ENCODE measurements around the gene AMMECR1L. TPM values are rescaled to one million over a fixed set of nuclear protein-coding genes. Genes with fewer than 3 reads are reported as not detected.

The AMMECR1L gene
- total and polyA plus RNA-seq, 2 of the 4 experiments (the other 2 are of a cell fraction), result 13.4 to 14.0 TPM

DNA sequence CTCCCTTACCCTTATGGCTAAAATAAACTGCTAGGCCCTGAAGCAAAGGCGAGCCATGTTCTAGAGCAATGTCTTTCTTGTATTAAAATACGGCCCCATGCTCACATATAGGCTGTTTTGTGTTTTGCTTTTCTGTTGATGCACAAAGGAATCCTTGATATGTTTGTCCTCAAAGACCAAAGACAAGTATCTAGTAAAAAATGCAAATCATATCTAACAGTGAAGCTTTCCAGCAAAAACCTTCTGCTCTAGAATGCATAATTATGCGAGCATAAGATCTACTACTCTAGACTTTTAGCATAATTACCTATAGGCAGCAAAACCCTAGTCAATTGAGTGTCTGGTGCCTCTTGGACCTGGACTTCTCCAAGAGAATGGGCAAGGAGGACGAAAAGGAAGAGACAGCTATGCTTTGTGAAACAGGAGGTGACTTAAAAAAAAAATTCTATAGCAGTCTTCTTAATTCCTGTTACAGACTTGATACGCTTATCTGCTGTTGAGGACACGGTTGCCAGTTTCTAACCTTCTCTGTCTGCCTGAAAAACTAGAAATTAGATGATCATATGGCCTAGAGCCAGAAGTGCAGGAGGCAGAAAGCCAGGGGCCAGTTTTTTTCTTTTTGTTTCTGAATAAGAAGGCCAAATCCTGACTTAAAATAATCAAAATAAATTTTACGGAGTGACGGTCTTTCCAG is 1.5 kb upstream of the AMMECR1L start:
- H4K91ac ChIP-seq (ENCODE audit: insufficient read depth, low read depth, low read length), result no peak overlapping the region
- H3K36me3 ChIP-seq (ENCODE audit: control insufficient read depth, insufficient read depth, low read length), result peaks cover 3% of the 10 kb centered on the region
- no peaks in the 10 kb centered on the region for H3K9me3 ChIP-seq (ENCODE audit: control insufficient read depth, insufficient read depth, low read length)
- intact Hi-C loops (cut with micrococcal nuclease), result no loop called here
- no peak overlapping the region for H2AK5ac ChIP-seq (ENCODE audit: low read depth, low read length)
- H3K4me1 ChIP-seq (ENCODE audit: control insufficient read depth, insufficient read depth, low read length), result peaks cover 8% of the 10 kb centered on the region
- ChIA-PET CTCF (no interaction called here), POLR2A (ENCODE audit: unreplicated experiment) (interaction anchor here (1.5 kb wide), 1 partner anchor 14 kb away, joined by 4 read pairs; no protein-coding TSS in a partner anchor)
- no peak overlapping the region for H2BK120ac ChIP-seq (ENCODE audit: low read depth, low read length)
- H2BK20ac ChIP-seq (ENCODE audit: low read depth, low read length), result no peak overlapping the region
- H3K14ac ChIP-seq (replicated peaks; ENCODE audit: low read depth, low read length), result 0 out of 2 replicates have a peak overlapping the region, but pooled peaks have one; percentile 16
- H3K56ac ChIP-seq (ENCODE audit: extremely low read depth, insufficient read depth, low read length), result peak overlapping the region; percentile 45; the same call in 1 of the 2 replicates
- H2AFZ ChIP-seq (replicated peaks; ENCODE audit: low read length, poor library complexity), result no peak overlapping the region
- in situ Hi-C loops (cut with MboI; ENCODE audit: low sequenced_read_pairs), result loop anchor here (25.0 kb wide), 1 partner anchor 425 kb away; the partner anchor contains the start of gene HS6ST1
- H2BK5ac ChIP-seq (ENCODE audit: low read depth, low read length, poor library complexity, severe bottlenecking), result peak overlapping the region; percentile 32
- BruUV-seq (replicated peaks), result TSS peak; percentile 49
- dilution Hi-C loops (cut with HindIII; ENCODE audit: low sequenced_read_pairs, unreplicated experiment), result no loop called here
- H3K4ac ChIP-seq (ENCODE audit: low read depth, low read length), result no peak overlapping the region
- no peaks in the 10 kb centered on the region for H3K27me3 ChIP-seq (ENCODE audit: control insufficient read depth, insufficient read depth, low read length)
- peak overlapping the region; percentile 100 for H3K4me2 ChIP-seq (ENCODE audit: low read depth, low read length)
- H3K79me1 ChIP-seq (ENCODE audit: low read depth in 1 of 2, low read length in 2 of 2), result peaks cover 3 to 36% of the 10 kb centered on the region in 2 experiments; a peak in 3 of 4 replicates
- peak overlapping the region; percentile 20; the same call in 1 of the 2 replicates for H3K18ac ChIP-seq (ENCODE audit: low read depth, low read length)
- no peak overlapping the region for H2BK15ac ChIP-seq (ENCODE audit: low read depth, low read length)
- peak overlapping the region; percentile 76; the same call in 1 of the 2 replicates for H4K5ac ChIP-seq (ENCODE audit: low read depth, low read length)
- TF ChIP-seq MXI1 (IDR thresholded peaks at IDR 0.05; ENCODE audit: borderline replicate concordance, low read depth, low read length) (no peak), SMC3 (IDR thresholded peaks at IDR 0.05; ENCODE audit: low read depth, low read length) (no peak), NFE2L2 (IDR thresholded peaks at IDR 0.05; ENCODE audit: low read depth, low read length) (no peak), CHD1 (IDR thresholded peaks at IDR 0.05; ENCODE audit: low read depth, low read length) (no peak), RAD21 (IDR thresholded peaks at IDR 0.05; ENCODE audit: low read length) (no peak), CEBPB (IDR thresholded peaks at IDR 0.05; ENCODE audit: low read depth, low read length) (no peak), RCOR1 (IDR thresholded peaks at IDR 0.05; ENCODE audit: insufficient replicate concordance, low read length) (no peak), RFX5 (IDR thresholded peaks at IDR 0.05; ENCODE audit: low read depth, low read length) (no peak), POLR2A (IDR thresholded peaks at IDR 0.05; ENCODE audit: low read depth, low read length) (no peak), BHLHE40 (IDR thresholded peaks at IDR 0.05; ENCODE audit: low read depth, low read length) (no peak), MAFK (IDR thresholded peaks at IDR 0.05; ENCODE audit: low read depth, low read length) (no peak), MAZ (IDR thresholded peaks at IDR 0.05; ENCODE audit: borderline replicate concordance, low read depth, low read length) (no peak)
- TF ChIP-seq, protein P1, sequence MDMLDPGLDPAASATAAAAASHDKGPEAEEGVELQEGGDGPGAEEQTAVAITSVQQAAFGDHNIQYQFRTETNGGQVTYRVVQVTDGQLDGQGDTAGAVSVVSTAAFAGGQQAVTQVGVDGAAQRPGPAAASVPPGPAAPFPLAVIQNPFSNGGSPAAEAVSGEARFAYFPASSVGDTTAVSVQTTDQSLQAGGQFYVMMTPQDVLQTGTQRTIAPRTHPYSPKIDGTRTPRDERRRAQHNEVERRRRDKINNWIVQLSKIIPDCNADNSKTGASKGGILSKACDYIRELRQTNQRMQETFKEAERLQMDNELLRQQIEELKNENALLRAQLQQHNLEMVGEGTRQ (IDR thresholded peaks at IDR 0.05; ENCODE audit: low read depth, low read length), result no peak
- no peaks in the 10 kb centered on the region for H3K9me1 ChIP-seq (ENCODE audit: insufficient read depth, low read length)
- ATAC-seq (ENCODE audit: low read depth) (no peak), DNase-seq (no peak)
- peak overlapping the region; percentile 64; the same call in 1 of the 2 replicates for H3K27ac ChIP-seq (ENCODE audit: insufficient read depth, low read length)
- peak overlapping the region; percentile 47 to 58; a peak in 3 of 4 replicates for H4K8ac ChIP-seq (ENCODE audit: low read depth in 2 of 2, low read length in 2 of 2)
- peaks cover 14% of the 10 kb centered on the region; the same call in 1 of the 2 replicates for H4K20me1 ChIP-seq (ENCODE audit: insufficient read depth, low read length)
- peak overlapping the region; percentile 93 for H3K9ac ChIP-seq (ENCODE audit: low read depth, low read length)
- peak overlapping the region; percentile 46 for H3K4me3 ChIP-seq (ENCODE audit: insufficient read depth, low read depth, low read length)
- 10% methylated on average over 2 of the region's 8 CpGs; no CpG with 5 or more reads in 1 of the 2 experiments for WGBS, 2 experiments (ENCODE audit: extremely low coverage in 2 of 2, insufficient read length in 1 of 2)
- H2AK9ac ChIP-seq (replicated peaks; ENCODE audit: low read depth, low read length, poor library complexity), result no peak overlapping the region
- H3K23ac ChIP-seq (ENCODE audit: low read depth, low read length), result peak overlapping the region; percentile 74

Measured in IMR-90 (cell line).